Liver (tissue), 2 donors: Measurements from ENCODE around the gene ATP7B.

Source experiments
- HNF4G ChIP-seq: IDR thresholded peaks from 2 replicates; pipeline ENCODE4 v1.6.1; 2016; ENCODE audit warnings: antibody characterized with exemption
- RAD21 ChIP-seq, 2 donors: IDR thresholded peaks; 2 replicates each; pipeline ENCODE4 v1.6.1; 2016; ENCODE audit warnings: antibody characterized with exemption in 2 of 2, mild to moderate bottlenecking in 2 of 2
- donor health status: healthy.

GRCh38 chr13:52029569-52029968, 18.3 kb upstream of the ATP7B start:
- TF ChIP-seq HNF4G (no peak), RAD21 (IDR thresholded peaks at IDR 0.05) (no peak)
